Fibroblast of lung (primary cell): ENCODE results near the gene PRSS12.

Experiments
- CTCF ChIP-seq, 2 donors: IDR thresholded peaks in 1 of 2; conservative IDR thresholded peaks in 1 of 2; 1 replicate in 1 of 2; 2 replicates in 1 of 2; pipeline ENCODE4 v1.5.1; 2011 to 2012; ENCODE audit warnings: low read length in 2 of 2, control low read depth in 1 of 2, inconsistent platforms in 1 of 2, low read depth in 1 of 2, mild to moderate bottlenecking in 1 of 2
- EZH2 ChIP-seq: IDR thresholded peaks from 2 replicates; pipeline ENCODE4 v1.5.1; 2012; ENCODE audit warnings: low read length, control low read depth, mild to moderate bottlenecking; ENCODE audit errors: missing control alignments

- TF ChIP-seq CTCF (conservative IDR thresholded peaks at IDR 0.05 in 1 of 2, IDR thresholded peaks at IDR 0.05 in 1 of 2; ENCODE audit: low read depth in 1 of 2, low read length in 2 of 2), result no peak
- TF ChIP-seq EZH2, result no peak
Observed at GRCh38 chr4:118317691-118318090, 35.1 kb downstream of the PRSS12 start.
